Measurements from ENCODE around the gene MALL.

- TF ChIP-seq POLR2AphosphoS5 (IDR thresholded peaks at IDR 0.05) (peak; percentile 56), POLR2A (IDR thresholded peaks at IDR 0.05) (no peak)
Observed at GRCh38 chr2:110157153-110157793, 41.7 kb upstream of the MALL start.

All from prostate gland (tissue), 1 donor.